Activated naive CD8-positive, alpha-beta T cell (primary cell): Measurements from ENCODE around the gene ZFP69B.

ENCODE experiments used
- H3K27ac Mint-ChIP-seq: one replicate; pipeline ENCODE4 v1.8.0; 2021; ENCODE audit warnings: mixed read lengths
- H3K27me3 Mint-ChIP-seq: one replicate; pipeline ENCODE4 v1.8.0; 2021; ENCODE audit warnings: mixed read lengths
- H3K36me3 Mint-ChIP-seq: one replicate; pipeline ENCODE4 v1.8.0; 2021; ENCODE audit warnings: mixed read lengths
- H3K4me1 Mint-ChIP-seq: one replicate; pipeline ENCODE4 v1.8.0; 2021; ENCODE audit warnings: low read depth, mixed read lengths
- H3K4me3 Mint-ChIP-seq: one replicate; pipeline ENCODE4 v1.8.0; 2021; ENCODE audit warnings: mild to moderate bottlenecking, mixed read lengths
- H3K9me3 Mint-ChIP-seq: one replicate; pipeline ENCODE4 v1.8.0; 2021; ENCODE audit warnings: low read depth, mixed read lengths

Gene ZFP69B

DNA sequence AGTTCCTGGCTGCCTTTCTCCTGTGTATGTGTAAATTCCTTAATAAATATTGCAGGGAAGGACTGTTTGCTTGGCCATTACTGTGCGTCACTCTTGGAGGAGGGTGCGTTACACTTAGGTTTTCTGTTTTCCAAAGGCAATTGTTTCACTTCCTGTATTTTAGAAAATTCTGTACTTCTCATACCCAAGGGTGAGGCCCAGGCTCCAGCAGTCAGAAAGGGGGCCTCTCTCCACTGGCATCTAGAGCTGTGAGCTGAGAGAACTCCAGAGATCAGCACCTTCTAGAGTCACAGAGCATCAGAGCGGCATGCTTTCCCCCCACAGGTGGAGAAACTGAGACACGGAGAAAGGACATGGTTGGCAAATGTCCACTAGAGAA is 27.0 kb upstream of the ZFP69B start:
- Mint-ChIP-seq H3K36me3 (peaks cover 24% of the 10 kb centered on the region), H3K4me1 (peaks cover 18% of the 10 kb centered on the region), H3K9me3 (no peaks in the 10 kb centered on the region), H3K27ac (no peak overlapping the region), H3K4me3 (no peak overlapping the region), H3K27me3 (no peaks in the 10 kb centered on the region)

DNA sequence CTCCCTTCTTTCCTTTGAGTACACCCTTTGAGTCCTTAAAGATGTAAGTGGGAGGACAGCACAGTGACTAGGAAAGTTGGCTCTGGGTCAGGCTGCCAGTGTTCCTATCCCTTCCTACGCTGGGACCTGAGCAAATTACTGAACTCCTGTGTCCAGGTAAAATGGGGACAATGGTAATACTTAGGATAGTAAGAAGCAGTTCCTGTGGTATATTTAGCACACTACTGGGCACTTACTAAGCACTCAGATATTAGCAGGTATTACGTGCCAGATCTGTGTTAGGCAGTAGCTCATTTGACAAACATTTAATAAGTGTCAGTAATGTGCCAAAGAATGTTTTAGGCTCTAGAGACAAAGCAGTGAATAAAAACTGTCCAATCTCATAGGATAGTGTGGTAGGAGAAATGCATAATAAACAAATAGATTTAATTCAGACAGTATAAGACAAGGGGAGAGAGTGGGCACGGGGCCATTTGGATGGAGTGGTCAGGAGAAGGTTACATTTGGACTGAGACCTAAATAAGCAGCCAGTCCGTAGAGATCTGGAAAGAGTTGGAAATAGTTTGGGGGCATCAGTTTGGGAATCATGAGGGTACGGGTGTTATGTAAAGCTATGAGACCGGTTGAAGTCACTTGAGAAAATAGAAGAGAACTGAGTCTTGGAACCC is 26.2 kb upstream of the ZFP69B start:
- H3K27ac Mint-ChIP-seq = peak overlapping the region; percentile 72
- no peaks in the 10 kb centered on the region for H3K9me3 Mint-ChIP-seq
- H3K4me3 Mint-ChIP-seq = no peak overlapping the region
- no peaks in the 10 kb centered on the region for H3K27me3 Mint-ChIP-seq
- H3K36me3 Mint-ChIP-seq = peaks cover 18% of the 10 kb centered on the region
- peaks cover 18% of the 10 kb centered on the region for H3K4me1 Mint-ChIP-seq

DNA sequence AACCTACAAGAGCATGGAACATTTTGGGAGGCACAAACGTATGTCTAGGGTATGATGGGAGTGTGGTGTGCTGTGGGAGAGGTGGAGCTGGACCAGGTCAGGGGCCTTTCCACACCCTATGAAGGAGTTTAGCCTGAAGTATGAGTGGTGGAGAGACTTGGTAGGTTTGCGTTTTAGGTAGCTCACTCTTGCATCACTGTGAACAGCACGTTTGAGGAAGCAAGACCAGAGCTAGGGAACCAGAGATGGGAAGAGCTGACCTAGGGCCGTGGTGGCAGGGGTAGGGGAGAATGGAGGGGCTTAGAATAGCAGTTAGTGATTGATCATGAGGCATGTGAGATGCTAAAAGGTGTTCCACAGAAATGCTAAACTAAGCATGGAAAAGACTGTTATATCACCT is 25.1 kb upstream of the ZFP69B start:
- Mint-ChIP-seq H3K9me3 (no peaks in the 10 kb centered on the region), H3K4me3 (no peak overlapping the region), H3K27ac (peak overlapping the region; percentile 41), H3K27me3 (no peaks in the 10 kb centered on the region), H3K4me1 (peaks cover 15% of the 10 kb centered on the region), H3K36me3 (peaks cover 16% of the 10 kb centered on the region)

DNA sequence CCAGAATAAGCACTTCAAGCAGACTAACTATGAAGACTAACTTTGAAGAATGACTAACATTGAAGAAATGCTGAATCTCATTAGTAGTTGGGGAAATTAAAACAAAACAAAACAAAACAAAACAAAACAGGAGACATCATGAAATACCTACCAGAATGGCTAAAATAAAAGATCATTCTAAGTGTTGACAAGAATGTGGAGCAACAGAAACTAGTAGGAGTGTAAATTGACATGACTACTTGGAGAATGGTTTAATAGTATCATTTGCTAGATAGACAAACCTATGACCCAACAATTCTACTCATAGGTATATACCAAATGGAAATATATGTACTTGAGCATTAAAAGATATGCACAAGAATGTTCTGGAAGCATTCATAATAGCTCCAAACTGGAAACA is 18.9 kb upstream of the ZFP69B start:
- Mint-ChIP-seq H3K36me3 (no peaks in the 10 kb centered on the region), H3K27me3 (no peaks in the 10 kb centered on the region), H3K27ac (no peak overlapping the region), H3K9me3 (peaks cover 6% of the 10 kb centered on the region), H3K4me3 (no peak overlapping the region), H3K4me1 (no peaks in the 10 kb centered on the region)

DNA sequence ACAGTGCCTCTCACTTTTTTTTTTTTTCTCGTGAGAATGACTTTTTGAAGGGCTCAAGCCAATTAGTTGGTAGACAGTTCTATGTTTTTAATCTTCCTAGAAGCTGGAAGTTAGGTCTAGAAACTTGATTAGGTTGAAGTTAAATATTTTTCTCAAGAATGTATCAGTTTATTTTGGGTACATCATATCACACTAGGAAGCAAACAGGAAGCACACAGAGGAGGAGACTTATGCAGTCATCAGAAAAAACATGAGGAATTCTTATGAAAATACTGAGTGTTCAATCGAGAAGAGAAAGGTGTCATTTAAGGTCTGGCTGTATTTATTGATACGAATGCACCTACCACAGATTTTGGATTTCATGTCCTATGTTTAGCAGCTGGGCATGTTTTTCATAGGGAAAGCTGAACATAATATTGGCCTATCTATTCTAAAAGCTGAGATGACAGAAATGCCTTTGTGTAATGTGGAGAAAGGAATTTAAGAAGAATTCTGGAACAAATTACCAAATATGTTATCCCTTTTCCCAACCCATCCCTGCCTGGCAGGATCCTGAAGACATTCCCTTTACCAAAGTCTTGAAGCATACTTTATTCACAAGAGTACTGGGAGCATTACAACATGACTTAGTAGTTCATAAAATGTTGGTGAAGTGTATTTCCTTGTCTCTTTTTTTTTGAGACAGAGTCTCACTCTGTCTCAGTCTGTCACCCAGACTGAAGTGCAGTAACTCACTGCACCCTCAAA is 17.5 kb upstream of the ZFP69B start:
- H3K4me1 Mint-ChIP-seq = no peaks in the 10 kb centered on the region
- no peaks in the 10 kb centered on the region for H3K27me3 Mint-ChIP-seq
- H3K9me3 Mint-ChIP-seq = peaks cover 6% of the 10 kb centered on the region
- H3K27ac Mint-ChIP-seq = no peak overlapping the region
- H3K36me3 Mint-ChIP-seq = no peaks in the 10 kb centered on the region
- no peak overlapping the region for H3K4me3 Mint-ChIP-seq

DNA sequence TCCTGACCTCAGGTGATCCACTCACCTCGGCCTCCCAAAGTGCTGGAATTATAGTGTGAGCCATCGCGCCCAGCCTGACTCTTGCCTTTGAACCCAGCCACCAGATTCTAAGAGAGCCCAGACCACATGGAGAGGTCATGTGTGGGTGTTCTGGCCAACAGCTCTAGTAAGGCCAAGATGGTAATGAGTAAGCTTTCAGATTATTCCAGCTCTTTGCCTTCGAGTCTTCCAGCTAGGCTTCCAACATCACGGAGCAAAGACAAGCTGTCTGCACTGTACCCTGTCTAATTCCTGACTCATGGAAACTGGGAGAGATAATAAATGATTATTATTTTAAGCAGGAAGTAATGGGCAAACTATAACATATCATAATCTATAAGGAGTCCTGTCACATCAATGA is 14.8 kb upstream of the ZFP69B start:
- H3K4me1 Mint-ChIP-seq = peaks cover 5% of the 10 kb centered on the region
- no peak overlapping the region for H3K4me3 Mint-ChIP-seq
- H3K27ac Mint-ChIP-seq = no peak overlapping the region
- H3K9me3 Mint-ChIP-seq = peaks cover 6% of the 10 kb centered on the region
- no peaks in the 10 kb centered on the region for H3K36me3 Mint-ChIP-seq
- H3K27me3 Mint-ChIP-seq = no peaks in the 10 kb centered on the region

DNA sequence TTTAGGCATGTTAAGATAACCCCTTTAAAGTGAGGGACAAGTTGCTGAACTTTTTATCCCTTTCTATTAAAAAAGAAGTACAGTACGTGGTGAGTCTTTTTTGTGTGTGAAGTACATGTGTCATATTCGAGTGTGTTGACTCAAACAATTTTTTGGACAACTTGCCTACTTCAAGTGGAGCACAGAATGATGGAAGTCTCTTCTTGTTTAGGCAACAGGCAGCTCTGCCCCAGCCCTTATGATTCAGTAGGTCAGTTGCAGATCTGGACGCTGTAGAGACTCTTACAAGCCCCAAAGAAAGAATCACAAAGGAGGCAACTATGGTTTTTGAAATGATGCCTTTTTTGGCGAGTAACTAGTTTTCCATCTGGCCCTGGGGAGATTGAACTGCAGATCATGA is 14.4 kb upstream of the ZFP69B start:
- Mint-ChIP-seq H3K4me3 (no peak overlapping the region), H3K4me1 (peaks cover 5% of the 10 kb centered on the region), H3K27ac (no peak overlapping the region), H3K27me3 (no peaks in the 10 kb centered on the region), H3K9me3 (peaks cover 6% of the 10 kb centered on the region), H3K36me3 (no peaks in the 10 kb centered on the region)

DNA sequence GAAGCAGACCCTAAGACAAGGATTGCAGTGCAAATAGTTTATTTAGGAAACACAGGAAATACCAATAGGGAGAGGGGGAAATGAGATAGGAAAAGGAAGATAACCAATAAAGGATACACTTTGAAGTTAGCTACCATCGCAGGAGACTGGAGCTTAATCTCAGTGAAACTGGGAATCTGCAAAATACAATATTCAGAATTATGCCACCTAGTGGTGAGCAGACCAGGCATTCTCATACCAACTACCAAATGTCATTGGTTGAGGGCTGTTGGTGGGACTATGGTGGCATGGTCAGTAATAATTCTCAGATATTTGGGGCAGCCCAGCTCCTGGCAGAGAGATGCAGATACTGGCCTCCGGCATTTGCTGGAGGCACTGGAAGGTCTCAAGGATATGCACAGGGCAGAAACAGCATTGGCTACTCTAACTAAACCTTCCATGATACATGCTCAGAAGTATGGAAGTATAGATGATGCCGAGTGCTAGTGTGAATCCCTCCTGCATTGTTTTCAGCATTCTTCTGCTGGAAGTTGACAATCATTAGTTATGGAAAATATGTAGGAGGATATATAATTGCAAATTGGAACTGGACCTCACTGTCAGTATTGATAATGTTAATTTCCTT is 11.8 kb upstream of the ZFP69B start:
- Mint-ChIP-seq H3K9me3 (no peaks in the 10 kb centered on the region), H3K36me3 (no peaks in the 10 kb centered on the region), H3K27ac (no peak overlapping the region), H3K4me3 (no peak overlapping the region), H3K4me1 (peaks cover 5% of the 10 kb centered on the region), H3K27me3 (no peaks in the 10 kb centered on the region)

DNA sequence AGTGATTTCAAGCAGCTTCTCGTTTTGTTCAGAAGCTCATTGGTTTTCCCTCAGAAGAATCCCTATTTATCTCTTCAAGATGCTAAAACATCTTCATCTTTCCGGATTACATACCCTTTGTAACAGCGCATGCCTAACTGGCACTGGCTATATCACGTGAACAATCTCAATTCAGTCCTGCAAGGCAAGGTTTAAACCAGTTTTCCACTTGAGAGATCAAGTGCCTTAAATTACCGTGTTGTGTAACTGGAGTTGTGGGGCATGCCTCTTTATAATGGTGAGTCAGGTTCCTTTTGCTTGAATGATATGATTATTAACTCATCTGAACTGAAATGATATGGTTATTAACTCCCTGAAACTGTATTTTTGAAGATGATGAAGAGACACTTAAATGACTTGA is 11.0 kb upstream of the ZFP69B start:
- peaks cover 5% of the 10 kb centered on the region for H3K4me1 Mint-ChIP-seq
- peaks cover 3% of the 10 kb centered on the region for H3K36me3 Mint-ChIP-seq
- H3K27me3 Mint-ChIP-seq = no peaks in the 10 kb centered on the region
- no peaks in the 10 kb centered on the region for H3K9me3 Mint-ChIP-seq
- H3K27ac Mint-ChIP-seq = no peak overlapping the region
- no peak overlapping the region for H3K4me3 Mint-ChIP-seq

DNA sequence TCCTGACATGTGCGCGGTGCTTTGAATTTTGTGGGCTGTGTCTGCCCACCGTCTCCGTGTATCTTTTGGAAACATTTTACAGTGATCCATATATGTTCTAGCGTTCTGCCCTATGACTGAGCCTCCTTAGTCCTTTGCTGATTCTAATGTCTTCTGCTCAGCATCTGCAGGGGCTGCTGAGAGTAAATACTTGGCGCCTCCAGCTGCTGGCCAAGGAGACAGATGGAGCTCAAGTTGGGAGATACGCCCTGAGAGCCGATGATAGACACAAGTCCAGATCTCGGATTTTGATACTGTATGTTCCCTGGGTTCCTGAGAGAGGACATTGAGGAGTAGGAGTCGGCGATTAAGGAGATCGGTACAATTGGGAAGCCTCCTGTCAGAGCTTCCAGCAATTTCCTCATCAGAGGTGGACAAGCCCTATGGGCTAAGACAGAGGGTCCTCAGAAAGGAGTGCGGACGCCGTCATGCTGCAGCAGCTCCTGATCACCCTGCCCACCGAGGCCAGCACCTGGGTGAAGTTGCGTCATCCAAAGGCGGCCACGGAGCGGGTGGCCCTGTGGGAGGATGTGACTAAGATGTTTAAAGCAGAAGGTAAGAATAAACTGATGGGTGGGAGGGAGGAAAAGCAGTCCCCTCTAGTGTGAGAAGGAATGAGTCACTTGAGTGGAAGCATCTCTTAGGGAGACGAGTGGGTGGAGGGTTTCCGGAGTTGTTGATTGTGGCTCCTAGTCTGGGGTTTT is 390 bp downstream of the ZFP69B start:
- Mint-ChIP-seq H3K36me3 (peaks cover 37% of the 10 kb centered on the region), H3K9me3 (peaks cover 20% of the 10 kb centered on the region), H3K27me3 (no peaks in the 10 kb centered on the region), H3K27ac (peak overlapping the region; percentile 98), H3K4me1 (peaks cover 34% of the 10 kb centered on the region), H3K4me3 (peak overlapping the region; percentile 89)

DNA sequence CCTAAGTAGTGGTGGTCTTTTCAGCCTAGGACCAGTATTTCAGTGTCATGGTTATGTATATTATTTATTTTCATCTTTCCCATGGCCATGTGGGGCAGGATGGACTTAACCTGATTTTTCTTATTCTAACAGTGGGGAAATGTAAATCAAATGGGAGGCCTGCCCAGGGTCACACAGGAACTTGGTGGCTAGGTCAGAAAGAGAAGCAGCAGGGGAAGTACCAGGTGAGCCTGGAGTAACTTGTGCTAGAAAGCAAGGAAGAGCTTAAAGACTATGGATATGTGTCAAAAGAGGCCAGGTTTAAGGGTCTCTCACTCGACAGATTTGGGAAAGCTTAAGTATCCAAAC is 936 bp downstream of the ZFP69B start:
- Mint-ChIP-seq H3K9me3 (peaks cover 17% of the 10 kb centered on the region), H3K36me3 (peaks cover 37% of the 10 kb centered on the region), H3K27ac (peak overlapping the region; percentile 98), H3K4me3 (peak overlapping the region; percentile 89), H3K27me3 (no peaks in the 10 kb centered on the region), H3K4me1 (peaks cover 34% of the 10 kb centered on the region)

DNA sequence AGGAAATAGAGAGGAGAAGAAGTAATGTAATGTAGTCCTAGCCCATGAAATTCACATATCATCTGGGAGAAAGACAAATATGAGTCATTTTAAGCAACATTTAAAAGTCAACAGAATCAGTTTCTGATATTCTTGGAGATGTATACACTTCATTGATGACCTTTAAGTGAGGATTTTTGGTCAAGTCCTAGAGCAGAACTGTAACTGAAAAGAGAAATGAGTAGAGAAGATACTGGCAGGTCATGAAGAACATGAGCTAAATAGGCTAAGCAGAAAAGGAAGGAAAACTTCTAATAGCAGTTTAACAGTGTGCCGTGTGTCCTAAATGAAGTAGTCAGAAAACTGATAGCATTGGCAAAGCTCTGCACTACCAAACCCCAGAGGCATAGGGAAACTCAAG is 4.6 kb downstream of the ZFP69B start:
- H3K36me3 Mint-ChIP-seq = peaks cover 68% of the 10 kb centered on the region
- no peak overlapping the region for H3K27ac Mint-ChIP-seq
- peaks cover 25% of the 10 kb centered on the region for H3K4me1 Mint-ChIP-seq
- H3K27me3 Mint-ChIP-seq = no peaks in the 10 kb centered on the region
- no peak overlapping the region for H3K4me3 Mint-ChIP-seq
- peaks cover 48% of the 10 kb centered on the region for H3K9me3 Mint-ChIP-seq

DNA sequence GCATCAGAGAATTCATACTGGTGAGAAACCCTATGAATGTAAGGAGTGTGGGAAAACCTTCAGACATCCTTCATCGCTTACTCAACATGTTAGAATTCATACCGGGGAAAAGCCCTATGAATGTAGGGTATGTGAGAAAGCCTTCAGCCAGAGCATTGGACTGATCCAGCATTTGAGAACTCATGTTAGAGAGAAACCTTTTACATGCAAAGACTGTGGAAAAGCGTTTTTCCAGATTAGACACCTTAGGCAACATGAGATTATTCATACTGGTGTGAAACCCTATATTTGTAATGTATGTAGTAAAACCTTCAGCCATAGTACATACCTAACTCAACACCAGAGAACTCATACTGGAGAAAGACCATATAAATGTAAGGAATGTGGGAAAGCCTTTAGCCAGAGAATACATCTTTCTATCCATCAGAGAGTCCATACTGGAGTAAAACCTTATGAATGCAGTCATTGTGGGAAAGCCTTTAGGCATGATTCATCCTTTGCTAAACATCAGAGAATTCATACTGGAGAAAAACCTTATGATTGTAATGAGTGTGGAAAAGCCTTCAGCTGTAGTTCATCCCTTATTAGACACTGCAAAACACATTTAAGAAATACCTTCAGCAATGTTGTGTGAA is 12.8 kb downstream of the ZFP69B start:
- Mint-ChIP-seq H3K9me3 (peaks cover 48% of the 10 kb centered on the region), H3K27me3 (no peaks in the 10 kb centered on the region), H3K4me1 (no peaks in the 10 kb centered on the region), H3K4me3 (no peak overlapping the region), H3K36me3 (peaks cover 64% of the 10 kb centered on the region), H3K27ac (no peak overlapping the region)

DNA sequence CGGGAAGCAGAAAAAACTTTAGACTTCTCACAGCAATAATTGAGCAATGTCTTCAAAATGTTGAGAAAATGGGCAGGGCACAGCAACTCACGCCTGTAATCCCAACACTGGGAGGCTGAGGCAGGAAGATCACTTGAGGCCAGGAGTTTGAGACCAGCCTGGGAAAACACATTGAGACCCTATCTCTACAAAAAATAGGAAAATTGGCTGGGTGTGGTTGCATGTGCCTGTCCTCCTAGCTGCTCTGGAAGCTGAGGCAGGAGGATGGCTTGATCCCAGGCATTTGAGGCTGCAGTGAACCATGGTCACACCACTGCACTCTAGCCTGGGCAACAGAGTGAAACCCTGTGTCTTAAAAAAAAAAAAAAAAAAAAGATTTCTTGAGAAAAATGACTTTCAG is 19.1 kb downstream of the ZFP69B start:
- Mint-ChIP-seq H3K9me3 (peaks cover 43% of the 10 kb centered on the region), H3K27ac (no peak overlapping the region), H3K27me3 (no peaks in the 10 kb centered on the region), H3K4me1 (no peaks in the 10 kb centered on the region), H3K36me3 (peaks cover 41% of the 10 kb centered on the region), H3K4me3 (no peak overlapping the region)

DNA sequence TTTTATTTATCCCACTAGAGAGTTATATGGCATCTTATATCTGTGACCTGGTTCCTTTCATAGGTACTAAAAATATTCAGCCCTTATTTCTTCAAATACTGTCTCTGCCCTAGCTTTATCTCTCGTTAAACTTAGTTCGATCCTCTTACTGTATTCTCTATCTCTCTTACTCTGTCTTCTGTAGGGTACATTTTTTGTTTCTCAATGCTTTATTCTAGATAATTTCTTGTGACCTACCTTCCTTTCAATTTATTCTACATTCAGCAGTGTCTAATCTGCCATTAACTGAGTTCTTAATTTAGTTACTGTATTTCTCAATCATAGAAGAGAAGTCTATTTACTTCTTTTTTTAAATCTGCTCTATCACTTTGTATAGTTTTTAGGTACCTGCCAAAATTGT is 25.0 kb downstream of the ZFP69B start:
- Mint-ChIP-seq H3K4me3 (no peak overlapping the region), H3K36me3 (peaks cover 18% of the 10 kb centered on the region), H3K9me3 (peaks cover 31% of the 10 kb centered on the region), H3K27me3 (no peaks in the 10 kb centered on the region), H3K4me1 (peaks cover 27% of the 10 kb centered on the region), H3K27ac (no peak overlapping the region)
